COLO829 (cell line): ENCODE results near the gene CSPG4.
"Not testable (repeated sequence)": the region's sequence is repeated elsewhere in the genome, so short reads cannot be mapped to it uniquely, and the experiment has no call there.

Source experiments
- DNase-seq: peaks from one replicate; pipeline ENCODE4 v3.0.0; 2012; ENCODE audit warnings: low spot score

CSPG4 gene

DNA sequence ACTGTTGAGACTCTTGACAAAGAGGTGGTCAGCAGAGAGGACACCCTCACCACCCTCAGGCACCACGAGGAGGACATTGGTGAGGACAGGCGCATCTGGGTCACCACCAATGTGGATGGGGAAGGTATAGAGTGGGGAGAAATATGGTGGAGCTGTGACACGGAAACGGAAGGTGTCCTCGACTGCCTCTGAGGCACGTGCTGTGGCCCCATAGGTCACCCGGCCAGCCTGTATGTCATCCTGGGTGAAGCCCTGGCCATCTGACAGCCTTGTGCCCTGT, 24.4 kb downstream of the CSPG4 start:
- DNase-seq = no peak

DNA sequence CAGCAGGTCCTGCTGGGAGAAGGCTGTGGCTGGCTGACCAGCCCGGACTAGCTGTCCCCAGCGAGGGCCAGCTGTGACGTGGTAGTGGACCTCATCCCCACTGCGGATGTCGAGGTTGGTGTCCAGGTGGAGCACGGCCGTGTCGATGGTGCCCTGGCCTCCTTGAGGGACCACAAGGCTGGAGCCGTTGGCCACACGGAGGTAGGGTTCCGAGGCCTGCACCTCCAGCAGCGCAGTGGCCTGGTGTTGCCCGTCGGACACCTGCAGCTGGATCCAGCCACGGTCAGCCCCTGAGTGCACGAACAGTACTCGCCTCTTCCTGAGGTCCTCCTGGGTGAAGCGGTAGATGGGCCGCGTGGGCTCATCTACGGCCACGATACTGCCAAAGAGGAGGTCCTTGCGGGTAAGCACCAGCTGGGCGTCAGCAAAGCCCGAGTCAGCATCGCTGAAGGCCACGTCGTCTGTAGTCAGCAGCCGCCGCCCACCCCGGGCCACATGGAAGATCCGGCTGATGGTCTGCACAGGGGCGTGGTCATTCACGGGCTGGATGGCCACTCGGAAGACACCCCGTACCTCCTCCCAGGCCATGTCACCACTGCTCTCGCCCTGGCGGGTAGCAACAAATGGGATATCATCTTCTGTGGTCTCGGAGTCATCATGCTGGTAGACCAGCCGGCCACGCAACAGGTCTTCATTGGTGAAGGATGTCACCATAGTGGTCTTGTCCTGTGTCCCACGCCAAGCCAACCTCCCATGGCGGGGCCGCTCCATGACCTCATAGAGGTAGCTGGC, 25.0 kb downstream of the CSPG4 start:
- no peak for DNase-seq

DNA sequence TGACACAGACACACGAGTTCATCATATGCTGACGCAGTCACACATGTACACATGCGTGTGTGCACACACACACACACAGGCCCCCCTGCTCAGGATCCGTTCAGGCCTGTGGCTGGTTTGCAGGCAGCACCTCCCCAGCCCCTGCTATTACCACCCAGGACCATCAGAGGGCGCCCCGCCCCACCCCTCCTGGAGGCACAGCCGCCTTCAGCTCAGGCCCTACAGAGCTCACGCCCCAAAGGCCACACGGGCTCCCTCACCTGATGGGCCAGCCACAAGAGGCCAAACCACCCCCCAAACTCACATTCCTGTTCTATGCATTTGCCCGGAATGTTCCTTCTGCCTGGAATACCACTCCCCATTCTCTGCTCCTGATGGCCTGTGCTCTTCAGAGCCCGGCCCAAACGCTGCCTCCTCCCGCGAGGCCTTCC, 26.4 kb downstream of the CSPG4 start:
- not testable (repeated sequence) for DNase-seq

DNA sequence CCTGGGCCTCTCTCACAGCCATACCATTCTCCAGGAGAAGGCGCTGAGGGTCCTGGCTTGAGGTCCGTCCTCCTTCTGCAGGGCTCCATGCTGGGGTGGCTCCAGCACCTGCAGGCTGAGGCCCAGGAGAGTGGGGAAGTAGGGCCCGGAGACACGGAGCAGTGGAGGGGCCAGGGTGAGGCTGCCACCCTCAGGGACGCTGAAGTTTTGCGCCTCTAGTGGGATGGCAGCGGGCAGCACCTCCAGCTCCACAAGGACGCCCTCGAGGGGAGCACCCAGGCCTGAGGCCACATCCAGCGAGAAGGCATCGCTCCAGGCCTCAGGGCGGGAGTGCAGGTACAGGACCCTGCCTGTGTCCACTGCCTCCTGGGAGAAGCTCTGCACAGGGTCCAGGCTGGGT, 27.5 kb downstream of the CSPG4 start:
- no peak for DNase-seq

- no peak for DNase-seq
These were observed 28.0 kb downstream of the CSPG4 start for GRCh38 chr15:75684648-75685047.

- DNase-seq = not testable (repeated sequence)
These were observed 28.9 kb downstream of the CSPG4 start for GRCh38 chr15:75683646-75684312.

GRCh38 chr15:75682181-75683135, 30.2 kb downstream of the CSPG4 start:
- no peak for DNase-seq

DNA sequence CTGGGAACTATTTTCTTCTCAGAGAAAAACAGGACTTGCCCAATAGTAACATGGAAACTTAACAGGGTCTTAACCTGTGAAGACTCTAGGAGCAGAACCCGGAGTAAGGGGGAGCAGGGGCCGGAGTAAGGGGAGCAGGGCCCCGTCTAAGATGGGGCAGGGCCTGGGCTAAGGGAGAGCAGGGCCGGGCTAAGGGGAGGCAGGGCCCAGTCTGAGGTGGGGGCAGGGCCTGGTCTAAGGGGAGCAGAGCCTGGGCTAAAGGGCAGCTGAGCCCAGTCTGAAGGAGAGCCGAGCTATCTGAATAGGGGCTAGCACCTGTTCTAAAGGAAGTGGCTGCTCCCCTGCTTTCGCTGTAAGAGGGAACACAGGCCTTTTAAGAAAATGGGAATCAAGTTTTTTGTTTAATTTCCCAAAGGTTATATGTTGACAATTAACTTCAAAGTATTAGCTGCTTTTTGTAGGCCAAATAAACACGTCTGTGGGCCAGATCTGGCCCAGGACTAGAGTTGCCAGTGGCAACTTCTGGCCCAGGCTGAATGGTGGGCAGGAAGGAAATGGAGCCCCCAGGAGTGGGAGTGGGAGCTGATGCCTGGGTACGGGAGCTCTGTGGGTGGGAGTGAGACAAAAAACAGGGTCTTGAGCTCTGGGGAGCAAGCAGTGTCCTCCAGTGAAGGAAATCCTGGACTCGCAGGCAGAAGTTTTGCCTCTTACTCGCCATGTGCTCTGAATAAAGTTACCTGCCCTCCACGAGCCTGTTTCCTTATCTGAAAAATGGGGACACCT, 32.5 kb downstream of the CSPG4 start:
- DNase-seq = no peak

DNA sequence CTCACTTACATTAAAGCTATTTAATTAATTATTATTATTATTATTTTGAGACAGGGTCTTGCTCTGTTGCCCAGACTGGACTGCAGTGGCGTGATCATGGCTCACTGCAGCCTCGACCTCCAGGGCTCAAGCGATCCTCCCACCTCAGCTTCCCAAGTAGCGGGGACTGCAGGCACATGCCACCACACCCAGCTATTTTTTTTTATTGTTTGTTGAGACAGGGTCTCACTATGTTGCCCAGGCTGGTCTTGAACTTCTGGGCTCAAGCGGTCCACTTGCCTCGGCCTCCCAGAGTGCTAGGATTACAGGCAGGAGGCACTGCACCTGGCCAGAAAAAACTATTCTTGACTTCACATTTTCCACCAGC, 34.3 kb downstream of the CSPG4 start:
- DNase-seq = not testable (repeated sequence)

- no peak for DNase-seq
These were observed 35.0 kb downstream of the CSPG4 start for GRCh38 chr15:75677465-75678323.

- DNase-seq = no peak
These were observed 35.8 kb downstream of the CSPG4 start for GRCh38 chr15:75676688-75677464.

DNA sequence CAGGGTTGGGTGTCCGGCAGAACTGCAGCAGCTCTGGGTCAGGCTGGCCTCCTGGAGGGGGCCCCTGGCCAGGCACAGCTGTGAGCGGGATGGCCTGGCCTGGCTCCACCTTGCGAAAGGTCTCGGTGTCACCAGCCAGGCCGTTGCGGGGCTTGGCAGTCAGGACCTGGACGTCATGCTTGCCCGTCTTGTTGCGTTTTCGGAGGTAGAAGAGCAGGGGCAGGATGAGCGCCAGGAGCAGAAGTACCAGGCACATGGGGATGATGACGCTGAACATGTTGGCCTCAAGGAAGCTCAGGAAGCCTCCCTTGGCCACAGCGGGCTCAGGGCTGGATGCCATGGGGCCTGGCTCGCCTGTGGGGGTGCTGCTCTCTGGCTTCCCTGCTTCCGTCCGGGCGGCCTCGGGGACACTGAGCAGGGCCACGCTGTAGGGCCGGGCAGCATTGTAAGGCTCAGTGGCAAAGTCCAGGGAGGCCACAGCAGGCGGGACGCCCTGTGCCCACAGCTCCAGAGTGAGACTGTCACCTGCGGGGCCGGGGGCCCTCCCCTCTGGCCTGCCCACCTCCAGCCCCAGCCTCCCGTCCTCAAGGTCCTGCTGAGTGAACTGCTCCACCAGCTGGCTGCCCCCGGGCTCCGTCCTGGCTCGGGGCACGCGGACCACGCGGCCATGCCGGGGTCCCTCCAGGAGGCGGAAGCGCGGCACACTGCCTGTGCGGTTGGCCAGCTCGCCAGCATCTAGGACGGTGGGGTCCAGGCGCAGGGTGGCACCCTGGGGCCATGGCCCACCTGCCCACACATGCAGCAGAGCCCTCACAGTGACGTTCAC, 36.9 kb downstream of the CSPG4 start:
- DNase-seq = no peak

- no peak for DNase-seq
These were observed 38.3 kb downstream of the CSPG4 start for GRCh38 chr15:75674366-75674765.

DNA sequence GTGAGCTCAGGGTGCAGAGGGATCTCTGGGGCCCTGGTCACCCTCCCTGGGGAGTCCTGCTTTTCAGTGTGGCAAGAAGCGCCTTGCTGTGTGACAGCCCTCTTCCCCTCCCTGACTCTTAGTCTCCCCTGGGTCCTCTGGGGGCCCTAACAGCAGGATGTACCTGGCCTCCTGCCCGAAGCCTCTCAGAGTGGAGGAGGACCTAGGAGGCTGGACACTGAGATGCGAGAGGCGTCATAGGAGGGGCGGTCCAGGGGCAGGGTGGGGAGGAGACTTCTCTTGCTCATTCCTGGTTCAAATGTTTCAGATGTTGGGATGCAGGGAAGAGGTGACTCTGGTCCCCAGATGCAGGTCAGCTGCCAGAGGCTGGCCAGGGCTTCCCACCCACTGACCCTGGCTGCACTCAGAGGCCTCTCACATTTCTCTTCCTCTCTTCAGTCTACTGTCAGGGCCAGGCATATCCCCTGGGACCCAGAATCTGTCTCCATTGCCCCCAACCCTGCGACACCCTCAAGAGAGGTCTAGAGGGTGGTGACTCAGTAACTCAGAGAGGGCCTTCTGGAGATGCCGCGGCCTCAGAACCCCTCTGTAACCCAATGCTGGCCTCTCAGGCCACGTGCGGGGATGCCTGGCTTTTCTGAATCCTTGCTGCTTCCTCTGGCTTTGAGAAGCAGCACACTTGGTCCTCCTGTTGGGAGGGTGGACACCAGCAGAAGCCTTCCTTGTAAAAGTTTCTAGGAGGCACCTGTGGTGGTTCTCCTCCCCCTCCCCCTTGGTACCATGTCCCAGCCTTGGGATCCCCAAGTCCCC, 39.0 kb downstream of the CSPG4 start:
- no peak for DNase-seq

DNA sequence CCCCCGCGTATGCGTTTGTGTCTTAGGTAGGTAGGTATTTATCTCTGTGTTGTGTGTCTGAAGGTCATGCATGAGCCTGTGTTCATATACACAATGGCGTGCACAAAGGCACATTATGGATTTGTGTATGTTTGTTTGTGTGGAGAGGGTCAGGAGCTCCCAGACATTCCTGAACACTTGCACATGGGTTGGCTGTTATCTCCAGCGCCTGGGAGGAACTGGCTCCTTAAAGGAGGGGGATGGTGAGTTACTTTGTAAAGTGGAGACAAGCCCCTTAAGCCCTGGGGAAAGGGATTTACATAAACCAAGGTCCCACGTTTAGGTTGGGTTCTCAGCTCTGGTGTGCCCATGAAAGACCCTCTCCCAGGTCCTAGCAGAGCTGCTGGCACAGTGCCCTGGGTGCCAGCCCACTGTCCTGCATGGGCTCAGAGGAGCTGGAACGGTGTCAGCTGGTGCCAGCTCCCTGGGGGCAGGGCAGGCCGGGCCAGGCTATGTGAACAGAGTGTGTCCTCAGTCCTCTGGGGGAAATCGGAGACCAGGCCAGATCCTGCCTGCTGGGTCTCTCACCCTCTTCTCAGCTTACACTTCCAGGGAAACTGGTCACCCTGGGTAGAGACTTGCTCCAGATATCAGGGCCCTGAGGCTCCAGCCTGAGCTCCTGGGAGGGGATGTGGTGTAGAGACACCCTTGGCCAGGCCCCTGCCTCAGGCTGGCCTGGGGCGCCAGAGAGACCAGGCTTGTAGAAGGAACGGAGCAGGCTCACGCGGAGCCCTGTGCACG, 39.8 kb downstream of the CSPG4 start:
- no peak for DNase-seq

GRCh38 chr15:75671730-75672602, 40.7 kb downstream of the CSPG4 start:
- DNase-seq = no peak

DNA sequence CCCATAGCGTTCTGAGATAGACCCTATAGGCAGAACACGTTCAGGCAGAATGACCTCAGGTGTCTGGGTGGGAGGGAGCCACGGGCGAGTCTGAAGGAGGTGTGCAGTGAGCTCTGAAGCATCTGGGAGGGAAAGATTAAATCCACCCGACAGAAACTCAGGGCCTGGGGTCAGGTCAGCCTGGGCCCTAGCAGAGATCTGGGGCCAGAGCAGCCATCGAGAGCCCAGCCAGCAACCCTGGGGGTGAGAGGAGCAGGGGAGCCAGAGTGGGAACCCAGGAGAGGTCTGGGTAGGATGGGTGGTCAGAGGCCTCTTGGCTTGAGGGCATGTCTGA, 42.8 kb downstream of the CSPG4 start:
- no peak for DNase-seq
